ACHN (cell line): Measurements from ENCODE around the gene ASMT.
"Not testable (repeated sequence)": the region's sequence is repeated elsewhere in the genome, so short reads cannot be mapped to it uniquely, and the experiment has no call there.

Source experiments
- DNase-seq: peaks from one replicate; pipeline ENCODE4 v3.0.0-alpha.2; 2015
- in situ Hi-C: cut with HindIII; loops from 2 replicates; pipeline ENCODE4 v1.10.0; 2017; ENCODE audit warnings: low sequenced_read_pairs, low pct_ligation_motif_present, low pct_unique_long_range_greater_than_20kb

The ASMT gene, protein sequence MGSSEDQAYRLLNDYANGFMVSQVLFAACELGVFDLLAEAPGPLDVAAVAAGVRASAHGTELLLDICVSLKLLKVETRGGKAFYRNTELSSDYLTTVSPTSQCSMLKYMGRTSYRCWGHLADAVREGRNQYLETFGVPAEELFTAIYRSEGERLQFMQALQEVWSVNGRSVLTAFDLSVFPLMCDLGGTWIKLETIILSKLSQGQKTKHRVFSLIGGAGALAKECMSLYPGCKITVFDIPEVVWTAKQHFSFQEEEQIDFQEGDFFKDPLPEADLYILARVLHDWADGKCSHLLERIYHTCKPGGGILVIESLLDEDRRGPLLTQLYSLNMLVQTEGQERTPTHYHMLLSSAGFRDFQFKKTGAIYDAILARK

DNA sequence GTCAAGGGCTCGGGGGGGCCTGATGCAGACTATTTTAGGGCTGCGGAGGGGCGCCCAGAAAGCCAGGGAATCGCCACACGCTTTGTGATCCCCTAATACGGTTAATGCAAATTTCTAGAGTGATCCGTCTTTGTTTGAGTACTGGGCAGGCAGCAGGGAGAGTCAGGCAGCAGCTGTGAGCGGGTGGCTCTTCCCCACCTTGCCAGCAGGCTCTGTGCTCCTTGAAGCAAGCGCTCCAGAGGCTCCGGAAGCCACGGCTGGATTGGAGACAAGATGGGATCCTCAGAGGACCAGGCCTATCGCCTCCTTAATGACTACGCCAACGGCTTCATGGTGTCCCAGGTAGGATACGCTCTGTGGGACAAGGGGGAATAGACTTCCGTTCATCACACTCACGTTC, at the start of gene ASMT:
ASMT (plus strand) TSS at position 133 of the 400 bp plus-strand sequence; CDS start at position 274, 141 bp downstream.
- DNase-seq: no peak
- in situ Hi-C loops: no loop called here

DNA sequence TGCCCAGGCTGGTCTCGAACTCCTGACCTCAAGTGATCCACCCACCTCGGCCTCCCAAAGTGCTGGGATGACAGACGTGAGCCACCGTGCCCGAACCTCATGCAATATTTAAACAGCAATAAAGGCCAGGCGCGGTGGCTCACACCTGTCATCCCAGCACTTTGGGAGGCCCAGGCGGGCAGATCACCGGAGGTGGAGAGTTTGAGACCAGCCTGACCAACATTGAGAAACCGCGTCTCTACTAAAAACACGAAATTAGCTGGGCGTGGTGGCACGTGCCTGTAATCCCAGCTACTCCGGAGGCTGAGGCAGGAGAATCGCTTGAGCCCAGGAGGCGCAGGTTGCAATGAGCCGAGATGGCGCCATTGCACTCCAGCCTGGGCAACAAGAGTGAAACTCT, 40.7 kb upstream of the ASMT start:
- DNase-seq: not testable (repeated sequence)

GRCh38 chrX:1576201-1576992, 38.5 kb upstream of the ASMT start:
- DNase-seq: no peak
- in situ Hi-C loops: no loop called here

More for the DNA sequence above, 40.7 kb upstream of the ASMT start:
- in situ Hi-C loops: not testable (repeated sequence)

- DNase-seq: no peak
- in situ Hi-C loops: no loop called here
Observed at GRCh38 chrX:1577845-1578244, 37.0 kb upstream of the ASMT start.

GRCh38 chrX:1578511-1579173, 36.2 kb upstream of the ASMT start:
- no peak for DNase-seq
- in situ Hi-C loops: no loop called here

GRCh38 chrX:1581132-1581531, 33.7 kb upstream of the ASMT start:
- in situ Hi-C loops: no loop called here

DNA sequence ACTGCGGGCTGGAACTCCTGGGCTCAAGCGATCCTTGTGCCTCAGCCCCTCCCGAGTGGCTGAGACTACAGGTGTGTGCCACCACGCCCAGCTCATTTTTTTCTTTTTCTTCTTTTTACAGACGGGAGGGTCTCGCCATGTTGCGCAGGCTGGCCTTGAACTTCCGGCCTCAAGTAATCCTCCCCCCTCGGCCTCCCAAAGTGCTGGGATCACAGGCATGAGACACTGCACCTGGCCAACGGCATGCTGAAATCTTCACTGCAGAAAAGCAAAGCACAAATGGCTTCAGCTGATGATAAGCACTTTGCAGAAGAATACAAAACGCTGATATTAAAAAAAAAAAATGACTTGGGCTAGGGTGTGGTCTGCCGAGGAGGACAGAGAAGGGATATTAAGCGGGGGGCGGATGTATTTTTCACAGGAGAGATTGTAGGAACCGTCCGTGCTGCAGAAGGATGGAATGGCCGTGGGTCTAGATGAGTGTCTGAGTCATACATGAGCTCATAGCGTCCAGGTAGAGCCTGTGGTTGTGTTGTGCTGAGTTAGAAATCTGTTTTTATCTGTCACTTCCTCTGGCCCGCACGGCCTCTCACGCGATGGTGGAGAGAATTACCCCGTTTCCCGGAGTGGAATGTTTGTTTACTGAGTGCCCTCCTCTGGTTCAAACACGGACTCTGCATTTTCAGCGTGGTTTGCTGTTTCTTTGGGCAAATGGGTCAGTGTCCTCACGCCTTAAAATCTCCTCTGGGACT, 32.0 kb upstream of the ASMT start:
- peak; percentile 52 for DNase-seq
- in situ Hi-C loops: no loop called here

More at GRCh38 chrX:1581132-1581531, 33.7 kb upstream of the ASMT start:
- DNase-seq: peak; percentile 36

DNA sequence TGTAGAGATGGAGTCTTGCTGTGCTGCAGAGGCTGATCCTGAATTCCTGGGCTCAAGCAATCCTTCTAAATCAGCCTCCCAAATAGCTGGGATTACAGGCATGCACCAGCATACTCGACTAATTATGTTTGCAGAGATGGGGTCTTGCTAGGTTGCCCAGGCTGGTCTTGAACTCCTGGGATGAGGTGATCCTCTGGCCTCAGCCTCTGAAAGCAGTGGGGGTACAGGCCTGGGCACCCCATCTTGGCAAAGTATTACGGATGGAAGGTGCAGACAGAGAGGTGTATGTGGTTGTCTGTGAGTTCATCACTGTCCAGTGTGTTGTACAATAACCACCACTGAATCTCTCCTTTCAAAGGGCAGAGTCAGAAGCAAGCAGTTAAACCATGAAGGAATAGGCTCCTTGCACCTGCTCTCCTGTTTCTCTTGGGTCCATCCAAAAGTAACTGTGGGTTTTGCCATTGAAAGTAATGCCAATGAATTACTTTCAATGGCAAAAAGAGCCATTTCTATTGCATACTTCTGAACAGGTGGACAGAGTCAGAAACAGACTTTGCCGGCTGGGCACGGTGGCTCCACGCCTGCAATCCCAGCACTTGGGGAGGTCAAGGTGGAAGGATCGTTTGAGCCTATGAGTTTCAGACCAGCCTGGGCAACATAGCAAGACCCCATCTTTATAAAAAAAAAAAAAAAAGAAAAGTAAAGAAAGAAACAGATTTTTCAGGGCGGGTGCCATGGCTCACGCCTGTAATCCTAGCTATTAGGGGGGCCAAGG, 30.4 kb upstream of the ASMT start:
- no peak for DNase-seq
- in situ Hi-C loops: no loop called here

GRCh38 chrX:1587161-1587560, 27.7 kb upstream of the ASMT start:
- no peak for DNase-seq
- in situ Hi-C loops: no loop called here

DNA sequence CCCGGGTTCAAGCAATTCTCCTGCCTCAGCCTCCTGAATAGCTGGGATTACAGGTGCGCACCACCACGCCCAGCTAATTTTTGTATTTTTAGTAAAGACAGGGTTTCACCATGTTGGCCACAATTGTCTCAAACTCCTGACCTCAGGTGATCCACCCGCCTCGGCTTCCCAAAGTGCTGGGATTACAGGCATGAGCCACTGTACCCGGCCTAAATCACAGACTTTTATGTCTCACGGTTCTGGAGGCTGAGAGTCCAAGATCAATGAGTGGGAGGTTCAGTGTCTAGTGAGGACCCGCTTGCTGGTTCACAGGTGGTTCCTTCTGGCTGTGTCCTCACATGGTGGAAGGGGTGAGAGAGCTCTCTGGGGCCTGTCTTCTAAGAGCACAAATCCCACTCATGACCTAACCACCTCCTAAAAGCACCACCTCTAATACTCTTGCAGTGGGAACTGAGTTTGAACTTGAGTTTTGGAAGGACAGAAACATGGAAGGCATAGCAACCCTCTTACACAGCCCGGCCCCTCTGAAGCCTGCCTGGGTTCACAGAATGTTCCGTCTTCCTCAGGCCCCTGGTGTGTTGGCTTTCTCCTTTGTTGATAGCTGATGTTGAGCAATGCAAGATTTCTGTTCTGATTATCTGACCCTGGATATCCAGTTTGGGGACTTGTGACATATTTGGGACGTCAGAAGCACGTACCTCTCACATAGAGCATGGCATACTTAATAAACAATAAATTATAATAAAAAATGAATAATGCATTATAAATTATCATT, 25.3 kb upstream of the ASMT start:
- DNase-seq: no peak
- in situ Hi-C loops: no loop called here

- peak; percentile 79 for DNase-seq
- in situ Hi-C loops: no loop called here
Observed at GRCh38 chrX:1591102-1591862, 23.6 kb upstream of the ASMT start, which contains the start of gene AKAP17A. Gene AKAP17A (plus strand): TSS chrX:1591604. CDS start chrX:1593463, 1,859 bp downstream.

DNA sequence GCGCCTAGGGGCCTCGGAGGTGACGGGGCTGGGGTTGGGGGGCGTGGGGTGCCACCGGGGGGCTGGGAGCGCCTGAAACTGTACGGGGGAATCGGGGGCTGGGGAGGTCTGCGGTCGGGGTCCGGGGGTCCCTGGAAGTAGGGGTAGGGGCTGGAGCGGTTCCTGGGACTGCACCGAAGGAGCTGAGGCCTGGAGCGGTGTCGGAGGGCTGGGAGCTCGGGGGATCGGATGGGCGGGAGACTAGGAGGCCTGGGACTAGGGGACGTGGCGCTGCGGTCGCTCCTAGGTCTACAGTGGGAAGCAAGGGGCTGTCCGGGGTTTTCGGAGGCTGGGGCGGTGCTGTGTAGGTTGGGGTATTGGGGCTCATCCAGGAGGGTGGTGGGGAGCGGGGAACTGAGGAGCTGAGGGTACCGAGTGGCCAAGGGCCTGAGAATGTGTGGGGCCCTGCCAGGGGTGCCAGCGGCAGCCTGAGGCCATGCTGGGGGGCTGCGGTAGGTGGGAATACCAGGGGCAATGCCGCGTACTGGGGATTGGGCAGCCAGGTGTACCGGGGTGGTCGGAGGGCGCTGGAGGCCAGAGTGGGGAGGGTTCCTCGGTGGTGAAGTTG, 22.9 kb upstream of the ASMT start:
- DNase-seq: no peak
- in situ Hi-C loops: no loop called here

DNA sequence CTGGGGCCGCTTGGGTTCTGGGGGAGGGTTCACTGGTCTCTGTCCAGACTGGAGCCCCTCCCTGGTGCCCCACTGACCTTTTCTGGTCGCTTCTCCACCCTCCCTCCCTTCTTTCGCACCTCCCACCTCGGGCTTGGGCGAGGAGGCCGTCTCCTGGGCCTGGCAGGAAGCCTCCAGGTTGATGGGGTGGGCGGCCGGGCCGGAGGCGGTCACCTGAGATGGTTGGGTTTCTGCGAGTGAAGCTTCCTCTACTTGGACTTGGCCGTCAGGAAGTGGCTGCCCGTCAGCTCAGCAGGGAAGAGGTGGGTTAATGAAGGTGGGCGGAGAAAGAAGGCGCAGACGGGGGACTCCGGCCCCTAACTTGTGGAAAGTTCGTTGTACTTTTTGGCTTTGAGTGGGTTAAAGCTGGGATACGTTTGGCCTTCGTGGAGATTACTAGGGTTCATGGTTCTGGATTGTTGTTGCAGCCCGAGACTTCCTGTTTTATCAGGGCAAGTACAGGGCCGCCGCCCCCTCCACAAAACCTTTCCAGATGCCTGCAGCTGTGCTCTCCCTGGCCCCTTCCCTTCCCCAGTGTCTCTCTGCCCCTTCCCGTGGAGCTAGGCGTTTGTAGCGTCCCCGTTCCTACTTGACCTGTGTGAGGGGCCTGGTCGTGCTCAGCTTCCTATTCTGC, 22.3 kb upstream of the ASMT start:
- DNase-seq: no peak
- in situ Hi-C loops: no loop called here

DNA sequence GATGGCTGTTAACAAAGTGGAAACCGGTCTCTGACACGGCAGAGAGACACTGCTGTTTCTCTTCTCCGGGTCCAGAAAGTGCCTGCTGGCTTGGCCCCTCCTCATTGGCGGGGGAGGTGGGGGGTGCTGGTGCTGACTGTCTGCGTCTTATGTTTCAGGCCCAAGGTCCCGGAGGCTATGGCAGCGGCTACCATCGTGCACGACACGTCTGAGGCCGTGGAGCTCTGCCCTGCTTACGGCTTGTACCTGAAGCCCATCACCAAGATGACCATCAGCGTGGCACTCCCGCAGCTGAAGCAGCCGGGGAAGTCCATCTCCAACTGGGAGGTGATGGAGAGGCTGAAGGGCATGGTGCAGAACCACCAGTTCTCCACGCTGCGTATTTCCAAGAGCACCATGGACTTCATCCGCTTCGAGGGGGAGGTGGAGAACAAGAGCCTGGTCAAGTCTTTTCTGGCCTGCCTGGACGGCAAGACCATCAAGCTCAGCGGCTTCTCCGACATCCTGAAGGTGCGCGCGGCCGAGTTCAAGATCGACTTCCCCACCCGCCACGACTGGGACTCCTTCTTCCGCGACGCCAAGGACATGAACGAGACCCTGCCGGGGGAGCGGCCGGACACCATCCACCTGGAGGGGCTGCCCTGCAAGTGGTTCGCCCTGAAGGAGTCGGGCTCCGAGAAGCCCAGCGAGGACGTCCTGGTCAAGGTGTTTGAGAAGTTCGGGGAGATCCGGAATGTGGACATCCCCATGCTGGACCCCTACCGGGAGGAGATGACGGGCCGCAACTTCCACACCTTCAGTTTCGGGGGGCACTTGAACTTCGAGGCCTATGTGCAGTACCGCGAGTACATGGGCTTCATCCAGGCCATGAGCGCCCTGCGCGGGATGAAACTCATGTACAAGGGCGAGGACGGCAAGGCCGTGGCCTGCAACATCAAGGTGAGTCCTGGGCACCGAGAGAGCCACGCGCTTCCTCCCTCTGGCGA, 21.3 kb upstream of the ASMT start:
- DNase-seq: no peak
- in situ Hi-C loops: no loop called here

DNA sequence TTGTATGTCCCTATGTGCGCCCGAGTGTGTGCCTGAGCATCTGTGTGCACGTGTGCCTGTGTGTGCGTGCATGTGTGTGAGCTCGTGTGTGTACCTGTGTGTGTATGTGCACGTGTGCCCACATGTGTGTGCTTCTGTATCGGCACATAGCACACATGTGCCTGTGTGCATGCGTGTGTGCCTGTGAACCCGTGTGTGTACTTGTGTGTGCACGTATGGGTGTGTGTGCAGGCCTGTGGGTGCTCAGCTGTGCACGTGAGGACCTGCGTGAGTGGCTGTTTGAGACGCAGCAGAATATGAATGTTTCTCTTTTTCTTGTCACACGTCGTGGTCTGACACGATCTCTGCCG, 19.2 kb upstream of the ASMT start:
- DNase-seq: no peak
- in situ Hi-C loops: no loop called here
